ENCODE measurements around the gene BACH2.
A peak's percentile ranks its signal among the peaks of the same experiment; 100 is the strongest.
"Not testable (repeated sequence)": the region's sequence is repeated elsewhere in the genome, so short reads cannot be mapped to it uniquely, and the experiment has no call there.

The BACH2 gene

DNA sequence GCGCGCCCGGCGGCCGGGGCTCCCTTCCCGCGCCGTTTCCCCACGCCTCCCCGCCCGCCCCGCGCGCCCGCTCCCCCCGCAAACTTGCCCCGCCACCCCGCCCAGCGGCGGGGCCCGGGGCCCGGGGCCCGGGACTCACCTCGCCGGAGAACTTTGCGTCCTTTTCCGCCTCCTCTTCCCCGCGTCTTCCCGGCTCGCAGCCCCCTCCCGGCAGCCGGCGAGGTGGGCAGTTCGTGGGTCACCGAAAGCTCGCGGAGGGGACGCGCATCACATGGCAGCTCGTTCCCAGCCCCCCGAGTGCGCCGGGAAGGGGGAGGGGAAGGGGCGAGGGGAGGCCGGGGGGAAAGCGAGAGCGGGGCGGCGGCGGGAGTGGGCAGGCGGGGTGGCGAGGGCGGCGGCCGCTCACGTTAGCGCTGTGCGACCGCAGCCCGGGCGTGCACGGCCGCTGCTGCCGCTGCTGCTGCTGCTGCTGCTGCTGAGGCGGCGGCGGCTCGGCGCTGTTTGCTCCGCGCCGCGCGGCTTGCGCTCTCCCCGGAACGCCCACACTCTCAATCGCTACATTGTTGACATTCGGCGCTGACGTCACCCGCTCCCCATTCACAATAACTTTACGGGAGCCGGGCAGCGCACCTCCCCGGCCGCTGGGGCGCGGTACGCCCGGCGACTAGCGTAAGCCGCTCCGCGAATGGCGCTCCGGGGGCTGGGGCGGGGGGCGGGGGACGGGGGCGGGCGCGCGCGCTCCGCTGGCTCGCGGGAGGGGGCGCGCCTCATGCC, at the start of gene BACH2:
Gene BACH2 (minus strand): TSS at position 503 of the 774 bp plus-strand sequence. CDS start 287,999 bp downstream, outside the sequence.
- peak; percentile 67 for DNase-seq (ENCODE audit: low spot score)

DNA sequence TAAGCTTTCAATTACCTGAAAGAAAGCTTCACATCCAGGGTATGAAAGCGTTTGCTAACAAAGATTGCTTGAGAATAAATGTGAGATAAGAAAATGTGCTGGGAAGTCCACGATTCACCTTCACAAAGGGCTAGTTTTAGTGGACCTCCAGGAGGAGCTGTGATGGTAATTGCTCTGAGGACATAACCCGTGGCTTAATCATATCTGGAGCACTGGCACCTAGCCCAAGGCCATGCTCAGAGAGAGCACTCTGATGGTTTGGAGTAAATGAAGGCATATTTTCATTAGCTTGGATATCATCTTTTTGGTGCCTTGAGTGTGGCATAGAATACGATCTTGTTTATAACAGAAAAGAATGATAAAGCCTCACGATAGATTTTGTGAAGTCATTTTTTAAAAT, 46.9 kb upstream of the BACH2 start:
- no peak for DNase-seq (ENCODE audit: low spot score)

DNA sequence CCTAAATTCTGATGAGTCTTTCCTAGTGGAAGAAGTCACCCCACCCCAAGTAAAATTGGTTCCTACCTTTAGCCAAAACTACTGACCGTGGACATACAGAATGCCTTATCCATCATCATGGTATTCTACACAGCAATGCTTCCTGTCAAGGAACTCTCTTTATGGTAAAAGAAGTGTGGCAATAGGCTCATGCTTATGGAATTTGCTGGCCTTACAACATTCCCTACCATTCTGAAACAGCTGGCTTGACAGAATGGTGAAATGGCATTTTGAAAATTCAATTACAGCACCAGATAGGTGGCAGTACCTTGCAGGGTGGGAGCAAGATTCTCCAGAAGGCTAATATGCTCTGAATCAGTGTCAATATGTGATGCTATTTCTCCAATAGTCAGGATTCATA, 41.8 kb upstream of the BACH2 start:
- DNase-seq (ENCODE audit: low spot score): no peak

DNA sequence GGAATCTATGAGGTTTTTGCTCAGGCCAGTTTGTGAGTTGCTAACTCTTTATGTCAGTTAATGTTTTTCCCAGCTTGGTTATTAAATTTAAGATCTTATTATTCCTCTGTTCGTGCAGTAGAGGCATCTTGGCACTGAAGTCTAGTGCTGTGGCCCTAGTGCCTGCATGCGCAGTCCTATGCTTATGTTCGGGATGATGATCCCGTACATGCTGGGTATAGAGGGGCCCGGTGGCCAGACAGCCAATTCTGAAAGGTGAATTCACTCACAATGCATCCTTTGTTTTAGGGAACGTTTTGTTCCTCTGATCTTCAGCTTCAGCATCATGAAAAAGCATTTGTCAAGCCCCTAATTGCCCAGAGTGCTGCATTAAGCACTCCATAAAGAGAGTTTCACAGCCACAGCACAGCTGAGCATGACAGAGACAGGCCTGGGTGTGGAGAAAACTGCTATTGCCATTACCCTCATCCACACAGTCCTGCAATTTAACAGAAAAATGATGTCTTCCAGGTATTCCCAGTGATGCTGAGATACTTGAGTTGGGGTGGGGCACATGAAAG, 39.8 kb upstream of the BACH2 start:
- no peak for DNase-seq (ENCODE audit: low spot score)

DNA sequence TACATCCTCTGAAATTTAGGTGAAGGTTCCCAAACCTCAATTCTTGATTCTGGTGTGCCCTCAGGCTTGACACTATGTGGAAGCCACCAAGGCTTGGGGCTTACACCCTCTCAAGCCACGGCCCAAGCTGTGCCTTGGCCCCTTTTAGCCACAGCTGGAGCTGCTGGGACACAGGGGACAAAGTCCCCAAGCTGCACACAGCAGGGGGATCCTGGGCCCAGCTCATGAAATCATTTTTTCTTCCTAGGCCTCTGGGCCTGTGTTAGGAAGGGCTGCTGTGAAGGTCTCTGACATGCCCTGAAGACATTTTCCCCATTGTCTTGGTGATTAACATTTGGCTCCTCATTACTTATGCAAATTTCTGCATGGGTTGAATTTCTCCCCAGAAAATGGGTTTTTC, 37.3 kb upstream of the BACH2 start:
- no peak for DNase-seq (ENCODE audit: low spot score)

DNA sequence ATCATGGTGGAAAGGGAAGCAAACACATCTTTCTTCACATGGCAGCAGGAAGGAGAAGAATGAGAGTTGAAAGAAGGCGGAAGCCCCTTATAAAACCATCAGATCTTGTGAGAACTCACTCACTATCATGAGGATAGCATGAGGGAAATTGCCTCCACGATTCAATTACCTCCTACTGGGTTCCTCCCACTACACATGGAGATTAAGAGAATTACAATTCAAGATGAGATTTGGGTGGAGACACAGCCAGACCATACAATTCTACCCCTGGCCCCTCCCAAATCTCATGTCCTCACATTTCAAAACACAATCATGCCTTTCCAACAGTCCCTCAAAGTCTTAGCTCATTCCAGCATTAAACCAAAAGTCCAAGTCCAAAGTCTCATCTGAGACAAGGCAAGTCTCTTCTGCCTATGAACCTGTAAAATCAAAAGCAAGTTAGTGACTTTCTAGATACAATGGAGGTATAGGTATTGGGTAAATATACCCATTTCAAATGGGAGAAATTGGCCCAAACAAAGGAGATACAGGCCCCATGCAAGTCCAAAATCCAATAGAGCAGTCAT, 36.4 kb upstream of the BACH2 start:
- not testable (repeated sequence) for DNase-seq (ENCODE audit: low spot score)

DNA sequence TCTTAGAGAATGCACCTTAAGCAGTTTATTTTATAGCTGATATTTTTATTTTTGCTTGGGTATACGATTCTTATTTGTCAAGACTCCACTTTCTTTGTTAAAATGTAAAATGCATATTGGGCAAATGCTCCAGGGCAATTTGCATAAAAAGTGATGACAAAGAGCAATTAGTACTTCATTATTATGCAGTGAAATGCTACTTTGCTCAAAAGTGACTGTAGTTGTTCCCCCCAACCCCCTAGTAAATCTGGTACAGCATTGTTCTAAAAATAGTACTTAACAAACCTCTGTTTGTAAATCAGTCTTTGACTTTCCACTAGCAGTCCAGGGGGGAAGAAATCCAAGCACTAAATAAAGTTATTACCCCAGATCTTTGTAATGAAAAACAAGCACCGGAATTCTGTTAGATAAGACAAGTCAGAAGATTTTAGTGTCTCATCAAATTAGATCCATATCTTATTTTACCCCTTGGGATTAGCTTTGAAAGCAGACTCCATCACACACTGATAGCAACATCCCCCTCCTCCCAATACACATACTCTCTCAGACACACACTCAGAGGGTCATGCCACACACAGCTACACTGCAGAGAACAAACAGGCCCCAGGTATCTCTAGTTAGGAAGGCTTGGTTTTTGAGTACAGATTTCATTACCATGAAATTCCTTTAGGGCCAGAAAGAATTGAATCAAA, 32.9 kb upstream of the BACH2 start:
- DNase-seq (ENCODE audit: low spot score): no peak

DNA sequence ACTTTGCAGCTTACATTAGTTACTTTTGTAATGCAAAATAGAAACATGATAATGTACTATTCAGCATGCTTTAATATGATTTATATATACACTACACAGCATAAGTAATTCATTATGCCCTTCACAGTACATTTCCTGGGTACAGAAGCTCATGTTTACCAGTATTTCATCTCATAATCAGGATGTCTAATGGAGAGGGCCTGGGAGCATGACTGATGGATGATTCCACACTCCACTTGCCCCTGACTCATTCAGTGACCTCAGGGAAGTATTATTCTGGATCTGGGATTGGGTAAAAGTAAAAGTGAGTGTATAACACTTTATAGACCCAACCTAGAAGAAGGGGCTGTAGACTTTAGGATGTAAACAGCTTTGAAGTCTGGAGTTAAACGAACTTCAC, 31.4 kb upstream of the BACH2 start:
- peak; percentile 39 for DNase-seq (ENCODE audit: low spot score)

DNA sequence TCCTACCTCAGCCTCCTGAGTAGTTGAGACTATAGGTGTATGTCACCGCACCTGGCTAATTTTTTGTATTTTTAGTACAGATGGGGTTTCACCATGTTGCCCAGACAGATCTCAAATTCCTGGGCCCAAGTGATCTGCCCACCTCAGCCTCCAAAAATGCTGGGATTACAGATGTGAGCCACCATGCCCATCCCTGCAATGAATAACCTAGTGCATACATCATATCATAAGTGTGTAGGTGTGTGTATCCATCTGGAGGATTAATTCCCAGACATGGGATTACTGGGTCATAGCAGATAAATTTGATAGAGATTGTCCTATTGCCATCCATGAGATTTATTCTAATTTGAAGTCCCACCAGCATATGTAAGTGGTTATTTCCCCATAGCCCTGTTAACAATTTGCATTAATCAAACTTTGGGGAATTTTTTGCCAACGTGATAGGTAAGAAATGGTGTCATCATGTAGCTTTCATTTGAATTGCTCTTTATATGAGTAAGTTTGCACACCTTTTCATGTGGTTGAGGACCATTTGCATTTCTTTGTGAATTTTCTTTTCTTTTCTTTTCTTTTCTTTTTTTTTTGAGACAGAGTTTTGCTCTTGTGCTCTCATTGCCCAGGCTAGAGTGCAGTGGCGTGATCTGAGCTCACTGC, 29.9 kb upstream of the BACH2 start:
- DNase-seq (ENCODE audit: low spot score): no peak

DNA sequence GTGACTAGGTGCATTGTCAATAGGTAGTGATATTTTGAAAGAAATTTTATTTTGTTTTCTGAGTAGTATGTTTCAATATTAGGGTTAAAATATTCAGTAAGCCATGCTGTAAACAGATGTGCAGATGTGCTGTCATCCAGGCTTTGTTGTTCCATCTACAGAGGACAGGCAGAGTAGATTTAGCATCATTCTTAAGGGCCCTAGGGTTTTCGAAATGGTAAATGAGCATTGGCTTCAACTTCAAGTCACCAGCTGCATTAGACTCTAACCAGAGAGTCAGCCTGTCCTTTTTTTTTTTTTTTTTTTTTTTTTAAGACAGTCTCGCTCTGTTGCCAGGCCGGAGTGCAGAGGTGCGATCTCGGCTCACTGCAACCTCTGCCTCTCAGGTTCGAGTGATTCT, 27.1 kb upstream of the BACH2 start:
- DNase-seq (ENCODE audit: low spot score): no peak

DNA sequence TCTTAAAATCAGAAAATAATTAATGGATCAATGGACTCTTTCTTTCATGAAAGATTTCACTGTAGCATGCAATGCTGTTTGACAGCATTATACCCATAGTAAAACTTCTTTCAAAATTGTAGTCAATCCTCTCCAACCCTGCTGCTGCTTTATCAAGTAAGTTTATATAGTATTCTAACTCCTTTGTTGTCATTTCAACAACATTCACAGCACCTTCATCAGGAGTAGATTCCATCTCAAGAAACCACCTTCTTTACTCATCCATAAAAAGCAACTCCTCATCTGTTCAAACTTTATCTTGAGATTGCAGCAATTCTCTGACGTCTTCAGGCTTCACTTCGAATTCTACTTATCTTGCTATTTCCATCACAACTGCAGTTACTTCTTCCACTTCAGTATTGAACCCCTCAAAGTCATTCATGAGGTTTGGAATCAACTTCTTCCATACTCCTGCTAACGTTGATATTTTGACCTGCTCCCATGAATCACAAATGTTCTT, 26.4 kb upstream of the BACH2 start:
- no peak for DNase-seq (ENCODE audit: low spot score)

DNA sequence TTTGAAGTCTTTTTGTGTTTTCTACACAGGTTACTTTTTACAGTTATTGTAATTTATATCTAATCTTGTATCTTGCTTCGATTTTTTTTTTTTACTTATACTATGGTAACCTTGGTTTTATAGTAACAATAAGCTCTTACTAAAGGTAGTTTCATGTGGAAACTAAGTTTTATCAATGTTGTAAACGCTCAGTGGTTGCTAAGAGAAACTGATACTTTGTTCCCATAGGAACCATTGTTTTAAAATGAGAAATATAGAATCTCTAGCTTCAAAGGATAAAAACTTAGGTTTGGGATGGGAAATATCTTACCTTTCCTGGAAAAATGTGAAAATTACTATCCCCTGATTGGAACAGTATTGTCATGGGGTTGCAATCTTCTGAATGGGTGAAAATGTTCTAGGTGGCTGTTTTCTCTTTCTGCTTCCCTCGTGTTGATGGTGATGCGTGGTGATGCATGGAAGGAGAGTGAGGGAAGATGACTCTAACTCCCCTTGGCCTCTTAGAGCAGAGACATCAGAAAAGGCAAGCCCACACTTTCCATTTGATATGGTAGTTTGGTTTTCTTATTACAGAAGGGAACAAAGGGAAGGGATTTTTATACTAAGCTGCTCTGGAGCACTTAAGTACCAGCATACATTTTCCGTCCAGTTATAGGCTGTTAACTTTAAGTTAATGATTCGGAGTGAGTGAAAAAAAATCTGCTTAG, 23.5 kb upstream of the BACH2 start:
- no peak for DNase-seq (ENCODE audit: low spot score)

DNA sequence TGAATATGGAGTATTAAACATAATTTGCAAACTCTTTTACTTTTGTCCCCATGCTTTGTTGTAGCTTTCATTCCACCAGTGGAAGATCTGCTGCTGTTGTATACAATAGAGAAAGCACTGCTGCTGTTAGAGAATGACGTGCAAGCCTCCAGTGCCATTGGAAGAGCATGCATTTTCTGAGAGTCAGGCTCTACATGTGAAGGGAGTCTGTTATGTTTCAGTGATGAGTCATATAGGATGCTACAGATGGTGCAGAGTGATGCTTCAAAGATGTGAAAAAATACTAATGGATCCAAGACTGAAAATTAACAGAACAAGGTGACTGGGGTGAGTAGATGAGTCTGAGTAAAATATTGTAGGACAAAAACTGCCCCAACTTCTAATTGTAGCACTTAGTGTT, 22.4 kb upstream of the BACH2 start:
- no peak for DNase-seq (ENCODE audit: low spot score)

DNA sequence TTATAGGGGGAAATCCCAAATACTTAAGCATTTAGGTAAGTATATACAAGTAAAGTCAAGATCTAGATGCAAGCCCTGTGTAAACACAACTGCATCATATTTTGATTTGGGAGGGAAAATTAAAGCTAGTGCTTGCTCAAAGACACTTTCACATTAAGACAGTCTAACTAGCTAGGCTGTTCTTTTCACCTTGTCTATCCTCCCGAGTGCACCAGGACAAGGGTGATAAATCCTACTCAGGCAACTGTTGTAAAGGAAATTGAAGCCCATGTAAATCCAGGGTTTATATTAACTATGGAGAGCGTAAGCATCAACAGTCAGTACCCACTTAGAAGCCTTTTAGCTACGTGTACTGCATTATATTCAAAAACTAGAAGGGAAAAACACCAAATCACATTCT, 19.3 kb upstream of the BACH2 start:
- DNase-seq (ENCODE audit: low spot score): no peak

DNA sequence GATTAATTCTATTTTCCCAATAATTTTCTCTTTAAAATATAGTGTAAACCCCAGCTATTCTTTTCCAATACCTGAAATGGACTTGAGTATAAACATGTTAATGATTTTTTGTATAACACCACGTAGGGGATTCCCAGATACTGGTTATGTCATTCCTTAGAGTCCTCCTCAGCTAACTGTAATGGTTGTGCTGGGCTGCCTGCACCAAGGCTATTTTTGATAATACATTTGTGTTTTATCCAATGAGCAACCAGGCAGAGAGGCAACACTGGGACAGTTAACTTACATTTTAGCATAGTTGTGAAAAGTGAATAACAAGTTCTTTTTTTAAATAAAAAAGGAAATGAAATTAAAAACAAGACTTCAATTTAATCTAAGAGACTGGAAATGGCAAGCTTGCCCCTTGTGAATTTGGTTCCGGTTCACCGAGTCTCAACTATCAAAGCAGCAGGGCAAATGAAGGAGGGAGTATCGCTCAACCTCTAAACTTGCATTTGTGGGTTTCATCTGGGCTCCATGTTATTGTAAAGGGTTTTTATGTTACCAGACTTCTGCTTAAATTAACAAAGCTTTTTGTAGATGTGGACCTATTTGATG, 18.8 kb upstream of the BACH2 start:
- DNase-seq (ENCODE audit: low spot score): no peak

DNA sequence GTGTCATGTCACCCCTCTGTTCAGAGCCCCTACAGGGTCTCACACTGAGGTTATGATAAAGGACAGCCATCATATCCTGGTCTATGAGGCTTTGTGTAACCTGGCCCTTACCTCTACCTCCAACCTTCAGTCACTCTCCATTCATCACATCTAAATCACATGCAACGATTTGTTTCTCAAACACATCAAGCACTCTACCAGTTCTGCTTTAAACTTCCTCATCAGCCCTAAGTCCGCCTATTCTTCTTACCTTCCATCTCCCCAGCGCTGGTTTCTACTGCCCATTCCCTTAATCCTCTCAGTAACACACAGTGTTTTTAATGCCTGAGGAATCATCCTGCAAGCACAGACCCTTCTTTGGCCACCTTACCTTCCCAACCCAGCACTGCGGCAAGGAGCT, 17.9 kb upstream of the BACH2 start:
- DNase-seq (ENCODE audit: low spot score): no peak

DNA sequence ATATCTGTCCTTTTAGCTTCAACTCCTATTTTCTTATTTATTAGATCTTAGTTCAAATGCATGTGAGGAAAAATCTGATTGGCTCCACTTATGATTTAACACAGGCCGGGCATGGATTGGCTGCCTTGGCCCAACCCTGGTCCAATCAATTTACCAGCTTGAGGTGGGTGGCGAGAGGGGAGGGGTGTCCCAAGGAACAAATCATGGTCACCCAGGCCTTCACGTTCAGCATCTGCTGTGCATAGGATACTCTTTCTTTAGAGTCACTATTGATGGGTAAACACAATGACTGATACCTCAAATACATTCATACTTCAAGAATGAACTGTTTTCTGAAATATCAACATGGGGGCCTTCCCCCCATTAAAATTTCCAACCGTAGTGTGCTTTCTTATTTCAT, 14.9 kb upstream of the BACH2 start:
- DNase-seq (ENCODE audit: low spot score): no peak

DNA sequence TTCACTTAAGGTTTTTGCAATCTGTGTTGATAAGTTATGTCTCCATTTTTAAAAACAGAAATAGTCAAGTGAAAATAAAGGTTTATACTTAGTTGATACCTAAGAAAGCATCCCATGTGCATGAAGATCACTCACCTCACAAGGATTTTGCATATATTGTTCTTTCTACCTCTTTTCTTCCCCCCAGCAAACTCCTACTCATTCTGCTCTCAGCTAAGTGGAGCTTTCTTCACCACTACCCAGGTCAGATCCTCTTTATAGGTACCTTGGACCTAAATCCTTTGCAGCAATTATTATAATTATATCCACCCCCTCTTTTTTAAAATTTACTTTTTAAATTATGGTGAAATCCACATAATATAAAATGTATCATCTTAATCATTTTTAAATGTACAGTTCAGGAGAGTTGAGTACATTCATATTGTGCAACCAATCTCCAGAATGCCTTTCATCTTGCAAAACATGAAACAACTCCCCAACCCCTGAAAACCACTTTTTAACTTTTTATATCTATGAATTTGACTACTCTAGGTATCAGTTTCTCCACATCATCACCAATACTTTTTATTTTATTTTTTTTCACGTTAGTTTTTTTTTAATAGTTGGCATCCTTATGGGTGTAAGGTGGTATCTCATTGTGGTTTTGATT, 9.3 kb upstream of the BACH2 start:
- DNase-seq (ENCODE audit: low spot score): no peak

DNA sequence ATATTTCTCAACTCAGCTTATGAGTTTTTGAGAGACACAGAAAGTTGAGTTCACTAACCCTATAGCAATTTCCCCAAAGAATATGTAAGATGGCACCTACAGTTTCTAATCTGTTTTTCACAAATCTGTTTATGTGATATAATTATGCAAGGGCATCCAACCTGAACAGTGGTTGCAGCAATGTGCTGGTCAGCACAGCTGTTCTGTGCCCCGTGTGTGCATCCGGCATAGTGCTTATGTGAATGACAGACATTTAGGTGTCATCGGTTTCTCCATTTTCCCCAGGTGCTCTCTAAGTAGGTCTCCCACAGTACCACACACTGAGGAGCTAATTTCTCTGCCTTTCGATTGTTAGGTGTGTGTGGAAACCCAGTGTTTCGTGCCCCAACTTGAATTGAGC, 7.7 kb upstream of the BACH2 start:
- DNase-seq (ENCODE audit: low spot score): no peak

DNA sequence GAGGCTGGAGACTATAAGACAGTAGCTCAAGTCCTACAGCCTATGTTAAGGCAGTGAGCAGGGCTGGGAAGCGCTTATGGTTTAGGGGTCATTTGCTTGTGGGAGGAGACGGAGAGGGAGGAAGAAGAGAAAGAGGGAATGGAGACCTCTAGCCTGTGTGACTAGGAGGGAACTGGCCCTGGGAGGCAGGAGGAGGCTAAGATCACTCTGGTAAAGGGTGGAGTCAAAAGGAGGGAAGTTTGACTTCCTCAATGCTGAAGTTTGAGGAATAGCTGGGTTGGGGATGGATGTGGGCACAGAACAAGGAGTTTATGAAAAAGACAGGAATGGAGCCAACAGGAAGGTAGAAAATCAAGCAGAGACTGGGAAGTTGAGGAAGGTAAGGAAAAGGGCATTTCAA, 6.4 kb upstream of the BACH2 start:
- DNase-seq (ENCODE audit: low spot score): no peak

DNA sequence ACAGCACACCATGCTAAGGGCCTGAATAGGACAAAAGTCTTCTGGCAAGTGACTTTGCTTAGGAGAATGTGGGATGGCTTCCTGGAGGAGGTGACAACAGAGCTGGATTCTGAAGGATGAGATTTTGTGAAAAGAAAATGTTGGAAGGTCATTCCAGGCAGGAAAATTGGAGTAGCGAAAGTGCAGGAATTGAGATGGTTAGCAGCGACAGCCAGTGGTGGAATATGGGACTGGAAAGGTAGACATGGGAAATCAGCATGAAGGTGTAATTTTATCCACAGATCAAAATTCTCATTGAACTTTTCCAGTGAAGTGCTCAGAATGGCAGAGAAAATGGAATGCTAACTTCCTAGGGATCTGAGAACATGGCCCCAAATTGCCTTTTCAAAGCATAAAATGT, 5.7 kb upstream of the BACH2 start:
- DNase-seq (ENCODE audit: low spot score): no peak

Data from kidney capillary endothelial cell (primary cell).